ENCODE results near the gene KLC4. TPM values are rescaled to one million over a fixed set of nuclear protein-coding genes. Genes with fewer than 3 reads are reported as not detected.

The KLC4 gene
- polyA plus RNA-seq, 2 of the 4 experiments (the other 2 are of a cell fraction), result 8.4 to 9.9 TPM

DNA sequence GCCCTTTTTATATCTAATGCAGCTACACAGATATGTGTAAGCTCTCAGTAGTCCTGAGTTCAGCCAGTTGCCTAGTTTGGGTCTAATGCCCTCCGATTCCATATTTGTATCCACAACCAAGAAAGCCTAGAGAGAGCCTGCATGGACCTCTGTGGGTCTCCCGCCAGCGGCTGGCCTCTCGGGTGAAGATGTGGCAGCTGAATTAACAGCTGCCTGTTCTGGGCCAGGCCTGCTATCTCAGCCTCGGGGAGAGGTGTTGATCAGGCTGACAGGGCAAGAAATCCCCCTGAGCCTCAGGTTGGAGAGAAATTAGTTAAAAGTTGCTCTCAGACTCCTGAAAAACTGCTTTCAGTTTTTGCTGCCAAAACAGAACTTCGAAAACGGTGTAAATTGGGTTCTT lies 36.5 kb downstream of the KLC4 start:
- TF ChIP-seq KDM5A (IDR thresholded peaks at IDR 0.05), result no peak
- no peak for TF ChIP-seq NPAS2 (CRISPR knock-in tag; IDR thresholded peaks at IDR 0.05; ENCODE audit: borderline replicate concordance)
- no peak for TF ChIP-seq CBX8 (IDR thresholded peaks at IDR 0.05)
- TF ChIP-seq FOSB (CRISPR knock-in tag; IDR thresholded peaks at IDR 0.05), result no peak
- TF ChIP-seq REST (IDR thresholded peaks at IDR 0.05), result no peak
- TF ChIP-seq RFX5 (IDR thresholded peaks at IDR 0.05), result no peak
- TF ChIP-seq PBX3 (IDR thresholded peaks at IDR 0.05), result no peak
- no peak for TF ChIP-seq HDAC2 (IDR thresholded peaks at IDR 0.05)
- TF ChIP-seq BHLHE40 (IDR thresholded peaks at IDR 0.05; ENCODE audit: low read depth, low read length), result no peak
- TF ChIP-seq EP300 (IDR thresholded peaks at IDR 0.05), result no peak
- no peak for TF ChIP-seq HOXB5 (CRISPR knock-in tag; IDR thresholded peaks at IDR 0.05)
- TF ChIP-seq PHF8 (IDR thresholded peaks at IDR 0.05; ENCODE audit: borderline replicate concordance, low read depth), result no peak
- TF ChIP-seq ATOH8 (CRISPR knock-in tag; IDR thresholded peaks at IDR 0.05; ENCODE audit: low read depth), result no peak
- no peak for TF ChIP-seq SMC3 (IDR thresholded peaks at IDR 0.05)
- no peak for TF ChIP-seq NR3C1 (IDR thresholded peaks at IDR 0.05)
- no peak for TF ChIP-seq POLR2AphosphoS2 (conservative IDR thresholded peaks at IDR 0.05; ENCODE audit: low read length)
- TF ChIP-seq, protein P1, sequence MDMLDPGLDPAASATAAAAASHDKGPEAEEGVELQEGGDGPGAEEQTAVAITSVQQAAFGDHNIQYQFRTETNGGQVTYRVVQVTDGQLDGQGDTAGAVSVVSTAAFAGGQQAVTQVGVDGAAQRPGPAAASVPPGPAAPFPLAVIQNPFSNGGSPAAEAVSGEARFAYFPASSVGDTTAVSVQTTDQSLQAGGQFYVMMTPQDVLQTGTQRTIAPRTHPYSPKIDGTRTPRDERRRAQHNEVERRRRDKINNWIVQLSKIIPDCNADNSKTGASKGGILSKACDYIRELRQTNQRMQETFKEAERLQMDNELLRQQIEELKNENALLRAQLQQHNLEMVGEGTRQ (IDR thresholded peaks at IDR 0.05), result no peak
- no peak for TF ChIP-seq JUNB (IDR thresholded peaks at IDR 0.05)
- TF ChIP-seq MAFK (IDR thresholded peaks at IDR 0.05; ENCODE audit: partially characterized antibody), result no peak
- Histone ChIP-seq H3K9me3 (no peaks in the 10 kb centered on the region), H3K27ac (no peak overlapping the region), H3K4me2 (no peak overlapping the region), H3K4me3 (no peak overlapping the region), H3K4me1 (no peaks in the 10 kb centered on the region)
- WGBS (ENCODE audit: missing lambda C conversion rate), result 90% methylated on average over 7 of the region's 7 CpGs
- ChIA-PET CTCF (interaction anchor here (0.8 to 2.0 kb wide), 5 partner anchors 9 to 34 kb away, joined by 3 to 5 read pairs (median 3); no protein-coding TSS in a partner anchor), POLR2A (interaction anchor here (0.6 kb wide), 1 partner anchor 349 kb away, joined by 3 read pairs; no protein-coding TSS in a partner anchor)
- no peak for FAIRE-seq
- ATAC-seq, result no peak
- no peak for DNase-seq (ENCODE audit: low read depth in 1 of 2, low spot score in 1 of 2)

DNA sequence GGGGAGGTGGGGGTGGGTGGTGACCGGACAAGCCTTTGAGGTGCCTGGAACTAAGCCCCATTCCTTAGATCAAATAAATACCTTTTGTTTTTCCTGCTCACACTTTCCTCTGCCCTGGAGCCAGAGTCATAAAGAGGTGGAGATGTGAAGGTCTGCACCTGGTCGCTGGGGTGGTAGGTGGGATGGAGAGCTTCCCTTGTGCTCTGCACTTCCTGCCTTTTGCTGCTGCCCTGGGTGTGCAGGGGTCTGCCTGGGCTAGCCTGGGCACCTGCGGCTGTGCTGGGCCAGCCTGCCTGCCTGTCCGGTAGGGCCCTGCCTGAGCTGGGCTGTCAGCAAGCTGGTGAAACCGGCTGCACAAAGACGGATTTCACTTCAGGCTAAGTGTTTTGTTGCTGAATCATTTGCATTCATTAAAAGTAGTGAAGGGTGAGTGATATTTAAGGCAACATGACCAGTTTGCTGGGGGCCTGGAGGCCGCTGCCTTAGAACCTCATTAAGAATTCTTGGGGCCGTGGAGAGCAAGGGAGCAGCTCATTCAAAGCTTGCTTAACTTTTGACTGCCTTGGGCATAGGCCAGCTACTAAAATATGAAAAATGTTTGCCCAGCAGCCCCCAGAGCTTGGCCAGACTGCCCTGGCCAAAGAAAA lies 37.1 kb downstream of the KLC4 start:
- 72% methylated on average over 4 of the region's 8 CpGs for WGBS (ENCODE audit: missing lambda C conversion rate)
- no peak for TF ChIP-seq RNF2 (IDR thresholded peaks at IDR 0.05; ENCODE audit: borderline replicate concordance, low read depth)
- TF ChIP-seq JUN (IDR thresholded peaks at IDR 0.05), result no peak
- no peak for TF ChIP-seq EP300 (IDR thresholded peaks at IDR 0.05)
- no peak for TF ChIP-seq REST (IDR thresholded peaks at IDR 0.05)
- TF ChIP-seq HOXB5 (CRISPR knock-in tag; IDR thresholded peaks at IDR 0.05), result no peak
- no peak for TF ChIP-seq ZFP36 (IDR thresholded peaks at IDR 0.05; ENCODE audit: borderline replicate concordance, partially characterized antibody)
- no peak for TF ChIP-seq BHLHE40 (IDR thresholded peaks at IDR 0.05; ENCODE audit: low read depth, low read length)
- no peak for TF ChIP-seq CEBPB (IDR thresholded peaks at IDR 0.05)
- ChIA-PET POLR2A (interaction anchor here (0.6 kb wide), 1 partner anchor 349 kb away, joined by 3 read pairs; no protein-coding TSS in a partner anchor), CTCF (interaction anchor here (0.7 to 2.0 kb wide), 7 partner anchors 8 to 61 kb away, joined by 3 to 5 read pairs (median 3); no protein-coding TSS in a partner anchor)
- Histone ChIP-seq H3K4me3 (no peak overlapping the region), H3K4me1 (no peaks in the 10 kb centered on the region), H3K27ac (no peak overlapping the region), H3K4me2 (no peak overlapping the region), H3K9me3 (no peaks in the 10 kb centered on the region)
- DNase-seq (ENCODE audit: low read depth in 1 of 2, low spot score in 1 of 2), result no peak
- no peak for FAIRE-seq
- ATAC-seq, result no peak; a peak in 1 of 6 replicates

All from A549 (cell line).